ENCODE measurements around the gene FDCSP. TPM values are rescaled to one million over a fixed set of nuclear protein-coding genes. Genes with fewer than 3 reads are reported as not detected.
"Not testable (repeated sequence)": the region's sequence is repeated elsewhere in the genome, so short reads cannot be mapped to it uniquely, and the experiment has no call there.

FDCSP gene
- total and polyA plus RNA-seq, 9 donors = 0.13 to 0.71 (median 0.38) TPM; not detected in 5

DNA sequence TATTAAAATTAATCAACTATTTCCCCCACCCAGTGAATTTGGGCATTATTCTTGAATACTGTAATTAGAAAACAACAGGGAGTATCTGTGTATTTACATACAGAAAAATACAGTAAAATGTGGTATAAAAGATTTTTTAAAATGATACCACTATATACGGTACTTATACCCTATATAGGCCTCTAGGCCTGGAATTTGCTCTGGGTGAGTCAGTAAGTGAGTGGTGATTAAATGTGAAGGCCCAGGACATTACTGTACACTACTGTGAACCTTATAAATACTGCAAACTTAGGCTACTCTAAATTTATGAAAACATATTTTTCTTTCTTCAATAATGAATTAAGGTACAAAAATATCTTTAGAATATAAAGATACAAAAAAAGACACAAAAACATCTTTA, 10.2 kb downstream of the FDCSP start:
- Histone ChIP-seq H3K27me3 (ENCODE audit: control insufficient read depth, insufficient read depth, low read length) (no peaks in the 10 kb centered on the region), H3K36me3 (ENCODE audit: control insufficient read depth, insufficient read depth, low read length) (no peaks in the 10 kb centered on the region), H3K27ac (ENCODE audit: low read length) (no peak overlapping the region), H3K4me1 (ENCODE audit: control insufficient read depth, insufficient read depth, low read length) (no peaks in the 10 kb centered on the region), H3K4me3 (ENCODE audit: low read length) (no peak overlapping the region), H3K9me3 (replicated peaks; ENCODE audit: control insufficient read depth, low read depth, low read length) (no peaks in the 10 kb centered on the region)
- WGBS (ENCODE audit: insufficient coverage) = no CpG with 5 or more reads among the region's 1 CpG
- DNase-seq = no peak

DNA sequence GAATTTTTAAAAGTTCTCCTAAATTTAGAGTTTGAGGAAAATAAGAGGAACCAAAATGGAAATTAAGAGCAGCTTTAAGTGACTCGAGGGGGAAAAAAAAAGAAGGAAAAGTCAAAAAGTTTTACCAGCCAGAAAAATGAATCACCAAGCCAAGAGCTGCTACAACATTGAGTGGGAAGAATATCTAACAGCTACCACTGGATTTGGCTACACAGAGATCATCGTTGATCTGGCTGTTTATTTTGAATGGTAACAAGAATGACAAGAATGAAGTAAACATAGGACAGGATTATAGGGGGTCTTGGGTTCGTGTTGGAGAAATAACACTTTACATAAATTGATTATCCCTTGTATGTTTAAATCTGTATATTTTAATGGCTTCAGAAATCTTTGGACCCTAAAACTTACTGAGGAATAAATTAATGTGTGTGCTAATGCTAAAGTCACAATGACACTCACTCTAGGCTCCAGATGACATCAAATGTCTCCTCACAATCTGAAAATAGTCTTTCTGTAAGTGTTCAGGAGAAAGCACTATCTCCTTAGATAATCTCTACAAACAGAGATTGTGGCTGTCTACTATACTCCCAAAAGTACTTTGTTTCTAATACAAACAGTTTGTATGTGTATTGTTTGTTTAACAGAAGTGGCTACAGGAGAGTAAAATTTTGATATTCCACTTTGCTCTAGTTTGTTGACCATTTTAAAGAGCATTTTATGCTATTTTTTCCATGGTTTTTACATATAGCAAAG, 13.4 kb downstream of the FDCSP start:
- H3K9me3 ChIP-seq (replicated peaks; ENCODE audit: control insufficient read depth, low read depth, low read length) = no peaks in the 10 kb centered on the region
- no peaks in the 10 kb centered on the region for H3K4me1 ChIP-seq (ENCODE audit: control insufficient read depth, insufficient read depth, low read length)
- no peaks in the 10 kb centered on the region for H3K27me3 ChIP-seq (ENCODE audit: control insufficient read depth, insufficient read depth, low read length)
- no peaks in the 10 kb centered on the region for H3K36me3 ChIP-seq (ENCODE audit: control insufficient read depth, insufficient read depth, low read length)
- DNase-seq = no peak
- 57% methylated on average over 1 of the region's 3 CpGs for WGBS (ENCODE audit: insufficient coverage)
- H3K27ac ChIP-seq (ENCODE audit: low read length) = no peak overlapping the region
- H3K4me3 ChIP-seq (ENCODE audit: low read length) = no peak overlapping the region

- no peaks in the 10 kb centered on the region for H3K27me3 ChIP-seq (ENCODE audit: control insufficient read depth, insufficient read depth, low read length)
- H3K36me3 ChIP-seq (ENCODE audit: control insufficient read depth, insufficient read depth, low read length) = no peaks in the 10 kb centered on the region
- H3K4me3 ChIP-seq (ENCODE audit: low read length) = no peak overlapping the region
- WGBS (ENCODE audit: insufficient coverage) = 61% methylated on average over 3 of the region's 5 CpGs
- peak; percentile 4 for DNase-seq
- no peaks in the 10 kb centered on the region for H3K9me3 ChIP-seq (replicated peaks; ENCODE audit: control insufficient read depth, low read depth, low read length)
- H3K4me1 ChIP-seq (ENCODE audit: control insufficient read depth, insufficient read depth, low read length) = no peaks in the 10 kb centered on the region
- H3K27ac ChIP-seq (ENCODE audit: low read length) = no peak overlapping the region
Measured at GRCh38 chr4:70239884-70240591, 14.1 kb downstream of the FDCSP start.

DNA sequence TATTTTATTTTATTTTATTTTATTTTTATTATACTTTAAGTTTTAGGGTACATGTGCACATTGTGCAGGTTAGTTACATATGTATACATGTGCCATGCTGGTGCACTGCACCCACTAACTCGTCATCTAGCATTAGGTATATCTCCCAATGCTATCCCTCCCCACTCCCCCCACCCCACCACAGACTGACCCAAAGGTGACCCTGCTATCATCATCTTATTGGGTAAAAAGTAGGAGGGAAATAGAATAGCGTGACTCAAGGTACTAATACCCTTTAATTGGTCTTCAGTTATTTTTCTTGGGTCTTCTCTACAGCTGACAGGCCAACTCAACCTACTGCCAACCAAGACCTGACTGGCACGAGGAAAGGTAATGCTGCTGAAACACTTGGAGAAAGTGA, 16.4 kb downstream of the FDCSP start, which contains the start of gene CSN3:
CSN3 (plus strand) TSS at position 301 of the 400 bp plus-strand sequence. CDS start 2,223 bp downstream, outside the sequence.
- H3K4me1 ChIP-seq (ENCODE audit: control insufficient read depth, insufficient read depth, low read length); H3K4me3 ChIP-seq (ENCODE audit: low read length); DNase-seq: not testable (repeated sequence)

GRCh38 chr4:70243091-70243490, 17.2 kb downstream of the FDCSP start:
- no CpG with 5 or more reads among the region's 4 CpGs for WGBS (ENCODE audit: insufficient coverage)
- Histone ChIP-seq H3K4me1 (ENCODE audit: control insufficient read depth, insufficient read depth, low read length) (no peaks in the 10 kb centered on the region), H3K9me3 (replicated peaks; ENCODE audit: control insufficient read depth, low read depth, low read length) (no peaks in the 10 kb centered on the region), H3K4me3 (ENCODE audit: low read length) (no peak overlapping the region), H3K36me3 (ENCODE audit: control insufficient read depth, insufficient read depth, low read length) (no peaks in the 10 kb centered on the region), H3K27me3 (ENCODE audit: control insufficient read depth, insufficient read depth, low read length) (no peaks in the 10 kb centered on the region), H3K27ac (ENCODE audit: low read length) (no peak overlapping the region)
- no peak for DNase-seq

More for the DNA sequence above, 16.4 kb downstream of the FDCSP start, which contains the start of gene CSN3:
- WGBS (ENCODE audit: insufficient coverage) = no CpG with 5 or more reads among the region's 3 CpGs
- not testable (repeated sequence) for H3K27ac ChIP-seq (ENCODE audit: low read length); H3K27me3 ChIP-seq (ENCODE audit: control insufficient read depth, insufficient read depth, low read length); H3K36me3 ChIP-seq (ENCODE audit: control insufficient read depth, insufficient read depth, low read length); H3K9me3 ChIP-seq (replicated peaks; ENCODE audit: control insufficient read depth, low read depth, low read length)

DNA sequence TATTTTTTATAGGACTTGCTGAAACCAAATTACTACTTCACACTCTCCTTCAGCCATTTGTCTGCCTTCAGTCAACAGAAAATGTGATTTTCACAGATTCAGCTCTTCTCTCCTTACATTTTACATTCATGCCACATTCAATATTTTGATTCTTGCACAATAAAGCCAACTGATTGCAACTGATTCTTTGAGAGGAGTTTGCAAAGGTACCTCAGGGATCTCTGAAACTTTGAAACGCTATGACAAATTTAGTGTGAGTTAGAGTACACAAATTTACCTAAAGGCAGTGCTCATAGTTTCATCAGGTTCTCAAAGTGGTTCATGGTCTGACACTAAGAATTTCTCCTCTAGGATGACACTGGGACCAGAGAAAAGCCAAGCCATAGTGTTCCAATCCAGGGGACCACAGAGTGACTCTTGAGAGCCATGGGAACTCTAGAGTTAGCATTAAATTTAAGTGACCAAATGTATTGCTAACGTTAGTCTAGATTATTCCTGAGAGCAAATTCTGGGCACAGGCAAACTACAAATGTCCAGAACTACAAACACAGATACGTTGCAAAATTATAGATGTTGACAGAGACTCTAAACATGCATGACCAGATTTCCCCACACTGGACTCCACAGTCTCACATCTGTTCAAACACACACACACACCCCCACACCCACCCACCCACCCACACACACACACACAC, 25.5 kb downstream of the FDCSP start:
- H3K36me3 ChIP-seq (ENCODE audit: control insufficient read depth, insufficient read depth, low read length) = no peaks in the 10 kb centered on the region
- no peak overlapping the region for H3K27ac ChIP-seq (ENCODE audit: low read length)
- no peak overlapping the region for H3K4me3 ChIP-seq (ENCODE audit: low read length)
- no peak for DNase-seq
- WGBS (ENCODE audit: insufficient coverage) = 60% methylated on average over 2 of the region's 3 CpGs
- H3K4me1 ChIP-seq (ENCODE audit: control insufficient read depth, insufficient read depth, low read length) = no peaks in the 10 kb centered on the region
- H3K27me3 ChIP-seq (ENCODE audit: control insufficient read depth, insufficient read depth, low read length) = no peaks in the 10 kb centered on the region
- H3K9me3 ChIP-seq (replicated peaks; ENCODE audit: control insufficient read depth, low read depth, low read length) = no peaks in the 10 kb centered on the region

DNA sequence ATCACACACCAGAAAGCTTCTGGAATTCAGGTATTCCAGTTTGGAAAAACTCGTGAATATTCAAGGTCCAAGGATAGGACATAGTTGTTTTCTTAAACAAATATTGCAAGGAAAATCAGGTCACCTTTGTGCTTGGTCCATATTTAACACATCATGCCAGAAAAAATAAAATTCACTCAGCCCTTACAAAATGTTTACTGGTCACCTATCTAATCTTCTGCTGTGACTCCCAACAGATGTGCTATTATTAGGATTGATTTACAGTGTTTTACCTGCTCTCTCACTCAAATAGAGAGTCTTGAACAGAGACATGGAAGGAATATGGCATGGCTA, 26.0 kb downstream of the FDCSP start:
- DNase-seq = no peak
- Histone ChIP-seq H3K27me3 (ENCODE audit: control insufficient read depth, insufficient read depth, low read length) (no peaks in the 10 kb centered on the region), H3K27ac (ENCODE audit: low read length) (no peak overlapping the region), H3K9me3 (replicated peaks; ENCODE audit: control insufficient read depth, low read depth, low read length) (no peaks in the 10 kb centered on the region), H3K4me3 (ENCODE audit: low read length) (no peak overlapping the region), H3K36me3 (ENCODE audit: control insufficient read depth, insufficient read depth, low read length) (no peaks in the 10 kb centered on the region), H3K4me1 (ENCODE audit: control insufficient read depth, insufficient read depth, low read length) (no peaks in the 10 kb centered on the region)
- WGBS (ENCODE audit: insufficient coverage) = no CpG with 5 or more reads among the region's 1 CpG

- Histone ChIP-seq H3K27me3 (ENCODE audit: control insufficient read depth, insufficient read depth, low read length) (no peaks in the 10 kb centered on the region), H3K4me1 (ENCODE audit: control insufficient read depth, insufficient read depth, low read length) (no peaks in the 10 kb centered on the region), H3K27ac (ENCODE audit: low read length) (no peak overlapping the region), H3K9me3 (replicated peaks; ENCODE audit: control insufficient read depth, low read depth, low read length) (no peaks in the 10 kb centered on the region), H3K4me3 (ENCODE audit: low read length) (no peak overlapping the region), H3K36me3 (ENCODE audit: control insufficient read depth, insufficient read depth, low read length) (no peaks in the 10 kb centered on the region)
- DNase-seq = peak; percentile 19
- WGBS (ENCODE audit: insufficient coverage) = no CpG with 5 or more reads among the region's 1 CpG
Measured at GRCh38 chr4:70269674-70270073, 43.8 kb downstream of the FDCSP start.

DNA sequence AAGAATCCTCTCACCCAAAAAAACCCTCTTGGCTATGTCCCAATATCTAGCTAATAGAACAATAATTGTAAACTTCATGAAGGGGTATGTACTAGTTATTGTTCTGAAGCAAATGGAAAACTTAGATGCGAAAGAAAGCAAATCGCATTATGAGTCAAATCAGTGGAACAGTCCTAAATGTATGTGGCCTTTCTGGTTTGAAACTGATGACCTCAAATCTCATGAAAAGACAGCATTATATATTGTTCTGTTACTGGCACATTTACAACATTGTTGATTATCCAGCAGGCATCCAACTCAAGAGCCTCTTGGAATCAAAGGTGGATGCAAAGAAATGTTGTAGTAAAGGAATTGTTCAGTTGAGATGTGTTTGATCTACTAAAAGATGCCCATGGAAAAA, 51.2 kb downstream of the FDCSP start:
- no peak for DNase-seq
- H3K36me3 ChIP-seq (ENCODE audit: control insufficient read depth, insufficient read depth, low read length) = no peaks in the 10 kb centered on the region
- H3K27ac ChIP-seq (ENCODE audit: low read length) = no peak overlapping the region
- H3K4me1 ChIP-seq (ENCODE audit: control insufficient read depth, insufficient read depth, low read length) = no peaks in the 10 kb centered on the region
- H3K4me3 ChIP-seq (ENCODE audit: low read length) = no peak overlapping the region
- no CpG with 5 or more reads among the region's 2 CpGs for WGBS (ENCODE audit: insufficient coverage)
- H3K27me3 ChIP-seq (ENCODE audit: control insufficient read depth, insufficient read depth, low read length) = no peaks in the 10 kb centered on the region
- no peaks in the 10 kb centered on the region for H3K9me3 ChIP-seq (replicated peaks; ENCODE audit: control insufficient read depth, low read depth, low read length)

GRCh38 chr4:70280567-70280966, 54.6 kb downstream of the FDCSP start:
- H3K9me3 ChIP-seq (replicated peaks; ENCODE audit: control insufficient read depth, low read depth, low read length) = no peaks in the 10 kb centered on the region
- no peaks in the 10 kb centered on the region for H3K4me1 ChIP-seq (ENCODE audit: control insufficient read depth, insufficient read depth, low read length)
- no peak overlapping the region for H3K27ac ChIP-seq (ENCODE audit: low read length)
- 33% methylated on average over 1 of the region's 1 CpG for WGBS (ENCODE audit: insufficient coverage)
- no peak overlapping the region for H3K4me3 ChIP-seq (ENCODE audit: low read length)
- no peak for DNase-seq
- no peaks in the 10 kb centered on the region for H3K36me3 ChIP-seq (ENCODE audit: control insufficient read depth, insufficient read depth, low read length)
- no peaks in the 10 kb centered on the region for H3K27me3 ChIP-seq (ENCODE audit: control insufficient read depth, insufficient read depth, low read length)

All from muscle of leg (tissue), 11 donors.